ENCODE measurements around the gene HIC1. TPM values are rescaled to one million over a fixed set of nuclear protein-coding genes. Genes with fewer than 3 reads are reported as not detected.

Gene HIC1
- total RNA-seq, 2 donors from 2014 or later, result 4.6 to 8.1 TPM

DNA sequence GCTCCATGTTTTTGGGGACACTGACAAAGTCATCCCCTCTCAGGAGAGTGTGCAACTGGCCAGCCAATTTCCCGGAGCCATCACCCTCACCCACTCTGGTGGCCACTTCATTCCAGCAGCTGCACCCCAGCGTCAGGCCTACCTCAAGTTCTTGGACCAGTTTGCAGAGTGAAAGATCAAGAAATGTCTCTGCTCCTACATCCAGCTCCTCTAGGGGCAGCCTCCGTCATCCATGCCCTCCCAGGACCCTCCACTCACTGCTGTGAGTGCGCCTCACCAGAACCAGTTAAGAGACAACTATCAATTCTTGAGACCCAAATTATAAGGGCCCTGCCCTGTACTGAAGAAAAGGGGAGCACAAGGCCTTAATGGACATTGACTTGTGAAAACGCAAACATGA, 12.0 kb upstream of the HIC1 start:
- H3K9me3 ChIP-seq (ENCODE audit: control insufficient read depth, low read length, poor library complexity, severe bottlenecking), result no peaks in the 10 kb centered on the region
- DNase-seq (no peak), ATAC-seq (no peak)
- H3K27me3 Mint-ChIP-seq, result no peaks in the 10 kb centered on the region
- peak overlapping the region; percentile 95 for H3K27ac Mint-ChIP-seq
- peaks cover 14% of the 10 kb centered on the region for H3K4me1 Mint-ChIP-seq
- H3K4me3 Mint-ChIP-seq, result peak overlapping the region; percentile 94
- H3K36me3 Mint-ChIP-seq (ENCODE audit: low read depth), result no peaks in the 10 kb centered on the region

DNA sequence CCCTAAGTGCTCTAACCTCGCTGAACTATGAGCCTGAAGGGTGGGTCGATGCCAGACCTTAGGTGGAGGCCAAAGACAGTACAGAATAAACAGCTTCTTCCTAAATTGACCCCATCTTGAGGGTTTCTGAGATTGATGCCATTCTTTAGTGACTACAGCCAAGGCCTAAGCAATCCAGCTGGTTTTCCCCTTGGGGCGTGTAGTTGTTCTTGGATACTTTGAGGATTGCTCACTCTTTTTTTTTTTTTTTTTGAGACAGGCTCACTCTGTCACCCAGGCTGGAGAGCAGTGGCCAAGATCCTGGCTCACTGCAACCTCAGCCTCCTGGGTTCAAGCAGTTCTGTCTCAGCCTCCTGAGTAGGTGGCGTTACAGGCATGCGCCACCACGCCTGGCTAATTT, 11.1 kb upstream of the HIC1 start:
- H3K36me3 Mint-ChIP-seq (ENCODE audit: low read depth), result no peaks in the 10 kb centered on the region
- ATAC-seq (no peak), DNase-seq (no peak)
- H3K4me1 Mint-ChIP-seq, result peaks cover 14% of the 10 kb centered on the region
- H3K27ac Mint-ChIP-seq, result peak overlapping the region; percentile 95
- no peaks in the 10 kb centered on the region for H3K27me3 Mint-ChIP-seq
- H3K9me3 ChIP-seq (ENCODE audit: control insufficient read depth, low read length, poor library complexity, severe bottlenecking), result no peaks in the 10 kb centered on the region
- no peak overlapping the region for H3K4me3 Mint-ChIP-seq

DNA sequence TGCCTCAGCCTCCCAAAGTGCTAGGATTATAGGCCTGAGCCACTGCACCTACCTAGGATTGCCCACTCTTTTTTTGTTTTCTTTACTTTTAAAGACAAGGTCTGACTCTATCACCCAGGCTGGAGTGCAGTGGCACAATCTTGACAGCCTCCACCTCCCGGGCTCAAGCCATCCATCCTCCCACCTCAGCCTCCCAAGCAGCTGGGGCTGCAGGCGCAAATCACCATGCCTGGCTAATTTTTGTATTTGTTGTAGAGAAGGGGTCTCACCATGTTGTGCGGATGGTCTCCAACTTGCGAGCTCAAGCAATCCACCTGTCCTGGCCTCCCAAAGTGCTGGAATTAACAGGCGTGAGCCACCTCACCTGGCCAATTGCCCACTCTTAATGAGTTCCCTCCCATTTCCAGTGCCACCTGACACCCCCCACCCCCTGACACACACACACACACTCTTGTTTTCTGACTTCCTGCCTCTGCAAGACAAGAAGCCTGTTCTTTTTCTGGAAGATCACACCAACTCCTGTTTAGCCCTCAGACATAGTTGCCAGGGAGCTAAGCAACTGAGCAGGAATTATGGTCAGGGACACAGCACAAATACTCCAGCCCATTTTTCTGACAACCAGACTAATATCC, 10.5 kb upstream of the HIC1 start:
- Mint-ChIP-seq H3K27ac (peak overlapping the region; percentile 70), H3K4me3 (peak overlapping the region; percentile 57), H3K4me1 (peaks cover 16% of the 10 kb centered on the region), H3K36me3 (ENCODE audit: low read depth) (no peaks in the 10 kb centered on the region), H3K27me3 (no peaks in the 10 kb centered on the region)
- no peak for ATAC-seq
- no peak for DNase-seq
- no peaks in the 10 kb centered on the region for H3K9me3 ChIP-seq (ENCODE audit: control insufficient read depth, low read length, poor library complexity, severe bottlenecking)

DNA sequence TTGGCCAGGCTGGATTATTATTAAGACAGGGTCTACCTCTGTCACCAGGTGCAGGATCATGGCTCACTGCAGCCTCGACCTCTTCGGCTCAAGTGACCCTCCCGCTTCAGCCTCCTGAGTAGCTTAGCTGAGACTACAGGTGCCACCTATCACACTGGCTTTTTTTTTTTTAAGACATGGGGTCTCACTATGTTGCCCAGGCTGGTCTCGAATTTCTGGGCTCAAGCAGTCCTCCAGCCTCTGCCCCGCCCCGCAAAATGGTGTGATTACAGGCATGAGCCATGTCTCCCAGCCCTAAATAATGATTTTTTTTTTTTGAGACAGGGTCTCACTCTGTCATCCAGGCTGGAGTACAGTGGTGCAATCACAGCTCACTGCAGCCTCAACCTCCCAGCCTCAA, 7.3 kb upstream of the HIC1 start:
- H3K27ac Mint-ChIP-seq, result no peak overlapping the region
- no peak overlapping the region for H3K4me3 Mint-ChIP-seq
- H3K27me3 Mint-ChIP-seq, result no peaks in the 10 kb centered on the region
- H3K36me3 Mint-ChIP-seq (ENCODE audit: low read depth), result no peaks in the 10 kb centered on the region
- no peaks in the 10 kb centered on the region for H3K9me3 ChIP-seq (ENCODE audit: control insufficient read depth, low read length, poor library complexity, severe bottlenecking)
- DNase-seq (no peak), ATAC-seq (no peak)
- H3K4me1 Mint-ChIP-seq, result peaks cover 21% of the 10 kb centered on the region

DNA sequence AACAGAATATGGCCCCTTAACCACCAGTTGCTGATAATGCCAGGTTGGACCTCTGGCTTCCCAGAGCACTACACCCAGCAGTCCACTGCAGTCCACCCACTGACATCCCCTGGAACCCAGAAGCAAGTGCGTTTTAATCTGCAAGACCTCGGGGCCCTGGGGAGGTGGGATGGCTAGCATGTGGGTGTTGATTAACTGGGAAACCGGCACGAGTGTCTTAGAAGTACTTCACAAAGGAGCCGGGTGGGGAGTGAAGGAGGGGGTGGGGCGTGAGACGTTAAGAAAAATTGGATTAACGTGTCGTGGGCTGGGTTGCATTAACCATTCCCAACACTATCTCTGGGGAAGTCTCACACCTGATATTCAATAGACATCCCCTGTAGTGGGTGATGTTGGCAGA, 6.1 kb upstream of the HIC1 start:
- peak overlapping the region; percentile 49 for H3K27ac Mint-ChIP-seq
- peak overlapping the region; percentile 73 for H3K4me3 Mint-ChIP-seq
- no peak for DNase-seq
- ATAC-seq, result no peak
- peaks cover 21% of the 10 kb centered on the region for H3K4me1 Mint-ChIP-seq
- no peaks in the 10 kb centered on the region for H3K27me3 Mint-ChIP-seq
- H3K36me3 Mint-ChIP-seq (ENCODE audit: low read depth), result no peaks in the 10 kb centered on the region
- H3K9me3 ChIP-seq (ENCODE audit: control insufficient read depth, low read length, poor library complexity, severe bottlenecking), result no peaks in the 10 kb centered on the region

DNA sequence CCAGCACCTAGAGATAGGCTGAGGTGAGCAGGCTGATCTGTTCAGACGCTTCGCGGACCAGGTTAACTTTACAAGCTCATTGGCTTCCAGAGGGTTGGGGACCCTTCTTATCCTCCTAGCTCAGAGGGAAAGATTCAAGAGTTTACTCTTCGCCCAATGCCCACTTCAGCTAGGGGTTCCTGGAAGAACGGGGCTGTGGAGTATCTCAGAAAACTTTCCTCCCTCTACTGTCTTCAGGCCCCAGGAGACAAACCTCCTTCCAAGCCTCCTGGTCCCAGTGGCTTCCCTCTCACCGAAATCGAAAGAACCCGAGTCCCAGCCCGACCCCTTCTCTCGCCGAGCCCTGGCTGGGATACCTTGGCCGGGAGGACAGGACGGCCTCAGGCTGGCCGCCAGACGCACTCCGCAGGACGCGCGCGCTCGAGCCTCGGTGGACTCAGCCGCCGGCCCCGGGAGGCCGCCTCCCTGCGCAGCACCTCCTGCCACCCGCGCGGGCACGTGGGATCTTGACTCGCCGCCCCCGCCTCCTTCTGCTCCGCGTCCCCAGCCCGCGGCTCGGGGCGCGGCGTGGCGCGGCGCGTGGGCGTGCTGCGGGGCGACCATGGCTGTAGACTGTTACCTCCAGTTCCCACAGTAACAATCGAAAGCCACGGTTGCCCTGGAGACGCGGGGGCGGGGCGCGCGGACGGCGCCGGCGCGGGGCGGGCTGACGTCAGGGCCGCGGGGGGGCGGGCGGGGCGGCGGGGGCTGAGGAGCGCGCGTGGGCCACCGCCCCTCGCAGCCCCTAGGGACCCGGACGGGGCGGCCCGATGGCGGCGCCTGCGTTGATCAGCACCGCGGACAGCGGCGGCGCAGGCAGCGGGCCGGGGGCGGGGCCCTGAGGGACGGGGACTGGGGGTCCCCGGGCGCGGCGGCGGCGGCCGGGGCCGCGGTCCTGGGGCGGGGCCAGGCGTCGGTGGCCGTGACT, 5.3 kb upstream of the HIC1 start:
- Mint-ChIP-seq H3K36me3 (ENCODE audit: low read depth) (no peaks in the 10 kb centered on the region), H3K4me1 (peaks cover 23% of the 10 kb centered on the region), H3K4me3 (peak overlapping the region; percentile 73), H3K27ac (peak overlapping the region; percentile 49), H3K27me3 (no peaks in the 10 kb centered on the region)
- DNase-seq (peak; percentile 86 to 92 (median 91)), ATAC-seq (peak; percentile 71)
- no peaks in the 10 kb centered on the region for H3K9me3 ChIP-seq (ENCODE audit: control insufficient read depth, low read length, poor library complexity, severe bottlenecking)

DNA sequence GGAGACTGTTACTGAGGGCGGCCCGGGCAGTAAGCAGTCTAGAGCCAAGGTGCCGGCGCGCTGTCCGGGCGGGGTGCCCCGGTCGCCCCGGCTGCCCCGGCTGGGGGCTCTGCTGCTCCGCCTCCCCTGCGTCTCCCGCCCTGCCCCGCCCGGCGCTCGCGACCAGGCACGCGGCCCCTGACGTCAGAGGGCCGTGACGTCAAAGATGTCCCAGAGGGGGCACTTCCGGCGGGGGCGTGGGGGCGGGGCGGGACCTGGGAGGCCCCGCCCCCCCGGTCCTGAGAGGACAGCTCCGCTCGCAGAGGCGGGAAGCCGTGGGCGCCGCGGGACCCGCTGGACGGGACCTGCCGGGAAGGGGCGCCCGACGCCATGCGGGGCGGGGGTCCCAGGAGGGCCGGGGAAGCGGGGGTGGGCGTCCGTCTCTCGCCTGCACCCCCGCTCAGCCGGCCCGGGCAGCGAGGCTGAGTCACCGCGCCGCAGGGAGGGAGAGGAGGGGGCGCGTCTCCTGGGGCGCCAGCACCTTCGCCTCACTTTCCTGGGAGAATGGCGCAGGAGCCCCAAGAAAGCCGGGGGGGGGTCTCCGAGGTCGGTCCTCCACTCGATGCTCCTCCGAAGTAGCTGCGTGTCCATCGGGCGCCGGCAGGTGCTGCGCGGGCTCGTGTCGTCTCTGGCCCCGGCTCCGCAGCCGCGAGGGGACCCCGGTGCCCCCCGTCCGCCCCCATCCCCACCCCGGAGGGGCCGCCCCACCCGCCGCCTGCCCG, 4.4 kb upstream of the HIC1 start:
- no peaks in the 10 kb centered on the region for H3K27me3 Mint-ChIP-seq
- peak overlapping the region; percentile 76 for H3K4me3 Mint-ChIP-seq
- H3K27ac Mint-ChIP-seq, result no peak overlapping the region
- H3K36me3 Mint-ChIP-seq (ENCODE audit: low read depth), result no peaks in the 10 kb centered on the region
- H3K9me3 ChIP-seq (ENCODE audit: control insufficient read depth, low read length, poor library complexity, severe bottlenecking), result no peaks in the 10 kb centered on the region
- DNase-seq (peak; percentile 62 to 68 (median 67)), ATAC-seq (peak; percentile 29)
- peaks cover 25% of the 10 kb centered on the region for H3K4me1 Mint-ChIP-seq

DNA sequence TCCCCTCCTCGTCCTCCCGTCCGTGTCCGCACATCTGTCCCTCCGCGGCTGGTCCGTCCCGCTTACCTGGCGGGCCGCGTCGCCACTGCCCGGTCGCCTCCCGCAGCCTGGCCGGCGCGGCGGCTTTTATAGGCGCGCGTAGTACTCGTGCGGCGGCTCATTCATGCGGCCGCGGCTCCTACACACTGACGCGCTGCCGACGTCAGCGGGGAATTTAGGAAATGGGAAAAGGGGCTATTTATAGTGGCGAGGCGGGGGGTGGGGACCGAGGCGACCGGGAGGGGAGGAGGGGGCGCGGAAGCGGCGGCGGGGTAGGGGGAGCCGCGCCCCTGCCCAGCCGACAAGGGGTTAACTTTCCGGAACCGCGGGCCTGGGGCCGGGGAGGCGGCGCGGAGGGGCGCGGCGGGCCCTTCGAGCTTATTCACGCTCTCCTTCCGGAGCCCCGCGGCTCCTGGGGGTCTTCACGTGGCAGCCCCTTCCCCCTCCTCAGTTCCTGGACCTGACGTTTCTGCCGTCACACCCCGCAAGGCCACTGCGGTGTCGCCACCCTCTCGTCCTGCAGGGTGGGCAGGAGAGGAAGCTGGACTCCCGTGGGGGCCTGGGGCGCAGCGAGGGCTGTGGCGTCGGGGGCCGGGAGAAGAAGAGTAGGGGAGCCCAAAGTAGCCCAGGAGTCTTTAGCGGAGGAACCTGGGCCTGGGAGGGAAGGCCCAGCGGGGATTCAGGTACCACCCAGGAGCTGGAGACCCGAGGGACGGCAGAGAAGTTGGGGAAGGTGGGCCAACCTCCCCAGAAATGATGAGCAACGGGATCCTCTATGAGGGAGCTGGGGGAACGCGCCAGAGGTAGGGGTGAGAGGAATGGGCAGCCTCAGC, 3.6 kb upstream of the HIC1 start:
- no peak for DNase-seq
- Mint-ChIP-seq H3K27ac (peak overlapping the region; percentile 57), H3K4me3 (peak overlapping the region; percentile 76), H3K27me3 (no peaks in the 10 kb centered on the region), H3K4me1 (peaks cover 25% of the 10 kb centered on the region), H3K36me3 (ENCODE audit: low read depth) (no peaks in the 10 kb centered on the region)
- ATAC-seq, result no peak
- no peaks in the 10 kb centered on the region for H3K9me3 ChIP-seq (ENCODE audit: control insufficient read depth, low read length, poor library complexity, severe bottlenecking)

DNA sequence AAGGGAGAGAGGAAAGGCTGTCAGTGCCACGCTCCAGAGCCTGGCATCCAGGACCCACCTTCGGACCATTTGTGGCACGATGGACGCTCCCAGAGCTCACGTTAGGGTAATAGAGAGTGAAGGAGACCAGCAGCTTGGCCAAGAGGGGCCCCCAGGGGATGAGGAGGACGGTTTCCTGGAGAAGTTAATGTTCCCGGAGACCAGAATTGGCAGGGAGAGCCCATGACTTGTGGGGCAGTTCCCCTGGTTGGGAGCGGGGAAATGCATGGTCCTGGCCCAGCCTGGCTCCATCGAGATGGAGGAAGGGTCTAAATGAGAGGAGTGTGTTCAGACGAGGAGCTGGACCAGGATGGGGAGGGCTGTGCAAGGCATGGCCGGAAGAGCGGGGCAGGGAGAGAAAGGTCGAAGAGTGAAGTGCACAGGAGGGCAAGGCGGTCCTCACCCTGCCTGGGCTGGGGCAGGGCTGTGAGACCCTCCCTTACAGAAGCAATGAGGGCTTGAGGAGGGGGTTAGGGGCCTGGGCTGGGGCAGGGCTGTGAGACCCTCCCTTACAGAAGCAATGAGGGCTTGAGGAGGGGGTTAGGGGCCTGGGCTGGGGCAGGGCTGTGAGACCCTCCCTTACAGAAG, 2.9 kb upstream of the HIC1 start:
- DNase-seq, result no peak
- Mint-ChIP-seq H3K4me3 (peak overlapping the region; percentile 71), H3K27me3 (no peaks in the 10 kb centered on the region), H3K27ac (peak overlapping the region; percentile 57), H3K4me1 (peaks cover 27% of the 10 kb centered on the region), H3K36me3 (ENCODE audit: low read depth) (no peaks in the 10 kb centered on the region)
- no peak for ATAC-seq
- H3K9me3 ChIP-seq (ENCODE audit: control insufficient read depth, low read length, poor library complexity, severe bottlenecking), result no peaks in the 10 kb centered on the region

DNA sequence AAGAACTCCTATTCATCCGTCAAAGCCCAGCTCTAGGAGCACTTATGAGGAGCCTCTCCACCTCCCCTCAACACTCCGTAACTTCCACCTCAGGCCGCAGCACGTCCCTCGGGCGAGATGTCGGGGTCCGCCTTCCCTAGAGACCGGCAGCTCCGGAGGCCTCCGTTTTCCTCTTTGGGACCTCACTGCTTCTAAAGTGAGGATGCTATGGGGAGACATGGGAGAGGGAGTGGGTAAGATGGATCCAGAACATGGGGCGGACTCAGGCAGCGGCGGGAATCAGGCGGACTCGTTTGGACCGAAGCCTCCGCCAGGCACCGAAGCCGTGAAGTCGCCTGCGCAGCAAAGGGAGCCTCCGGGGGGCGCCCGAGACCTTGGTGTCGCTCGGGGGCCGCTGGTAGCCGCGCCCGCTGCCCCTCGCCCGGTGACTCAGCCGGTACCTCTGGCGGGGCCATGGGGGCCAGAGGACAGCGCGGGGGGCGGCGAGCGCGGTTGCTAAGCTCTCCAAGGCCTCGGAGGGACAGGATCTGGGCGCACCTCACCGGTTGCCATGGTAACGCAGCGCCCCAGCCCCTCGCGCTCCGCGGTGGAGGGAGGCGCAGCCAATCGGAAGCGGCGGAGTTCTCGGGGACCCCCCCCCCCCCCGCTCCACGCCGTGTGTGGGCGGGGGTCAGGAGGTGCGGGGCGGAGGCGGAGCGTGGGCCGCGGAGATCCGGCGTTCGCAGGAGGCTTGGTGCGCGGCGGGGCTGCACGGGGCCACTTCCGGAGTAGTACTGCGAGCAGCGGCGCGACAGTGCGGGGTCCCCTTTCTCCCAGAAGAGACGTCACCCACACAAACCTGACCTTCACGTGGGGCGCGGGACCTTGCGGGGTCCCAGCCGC, 1.3 kb upstream of the HIC1 start:
- peak overlapping the region; percentile 79 for H3K27ac Mint-ChIP-seq
- ATAC-seq, result peak; percentile 39
- peak overlapping the region; percentile 85 for H3K4me3 Mint-ChIP-seq
- no peaks in the 10 kb centered on the region for H3K36me3 Mint-ChIP-seq (ENCODE audit: low read depth)
- no peaks in the 10 kb centered on the region for H3K27me3 Mint-ChIP-seq
- DNase-seq, result peak; percentile 66 to 75 (median 67)
- H3K4me1 Mint-ChIP-seq, result peaks cover 27% of the 10 kb centered on the region
- no peaks in the 10 kb centered on the region for H3K9me3 ChIP-seq (ENCODE audit: control insufficient read depth, low read length, poor library complexity, severe bottlenecking)

DNA sequence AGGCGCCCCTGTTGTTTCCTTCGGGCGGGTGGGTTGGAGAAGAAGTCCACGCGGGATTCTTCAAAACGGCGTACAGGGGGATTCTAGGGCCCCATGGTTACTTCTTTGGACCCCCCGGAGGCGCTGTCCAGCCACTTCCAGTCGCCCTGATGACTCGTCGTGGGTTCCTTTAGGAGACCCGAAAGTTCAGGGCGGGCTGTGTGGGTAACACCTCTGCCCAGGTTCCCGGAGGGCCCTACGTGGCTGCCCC, 716 bp upstream of the HIC1 start:
- no peak for DNase-seq
- Mint-ChIP-seq H3K4me3 (peak overlapping the region; percentile 85), H3K27me3 (no peaks in the 10 kb centered on the region), H3K27ac (peak overlapping the region; percentile 43), H3K36me3 (ENCODE audit: low read depth) (no peaks in the 10 kb centered on the region), H3K4me1 (peaks cover 27% of the 10 kb centered on the region)
- ATAC-seq, result no peak
- no peaks in the 10 kb centered on the region for H3K9me3 ChIP-seq (ENCODE audit: control insufficient read depth, low read length, poor library complexity, severe bottlenecking)

Data from T-helper 17 cell (primary cell).